GM19099 (cell line): ENCODE results near the gene CAPNS1.

Experiments
- POLR2A ChIP-seq: IDR thresholded peaks from 3 replicates; pipeline ENCODE4 v1.6.1; 2011; ENCODE audit warnings: low read depth; ENCODE audit not compliant: insufficient read length; ENCODE audit errors: extremely low read depth

Gene CAPNS1

GRCh38 chr19:36139120-36139472 lies 770 bp upstream of the CAPNS1 start:
- no peak for TF ChIP-seq POLR2A

- no peak for TF ChIP-seq POLR2A
Observed at GRCh38 chr19:36140304-36141038, 605 bp downstream of the CAPNS1 start.

DNA sequence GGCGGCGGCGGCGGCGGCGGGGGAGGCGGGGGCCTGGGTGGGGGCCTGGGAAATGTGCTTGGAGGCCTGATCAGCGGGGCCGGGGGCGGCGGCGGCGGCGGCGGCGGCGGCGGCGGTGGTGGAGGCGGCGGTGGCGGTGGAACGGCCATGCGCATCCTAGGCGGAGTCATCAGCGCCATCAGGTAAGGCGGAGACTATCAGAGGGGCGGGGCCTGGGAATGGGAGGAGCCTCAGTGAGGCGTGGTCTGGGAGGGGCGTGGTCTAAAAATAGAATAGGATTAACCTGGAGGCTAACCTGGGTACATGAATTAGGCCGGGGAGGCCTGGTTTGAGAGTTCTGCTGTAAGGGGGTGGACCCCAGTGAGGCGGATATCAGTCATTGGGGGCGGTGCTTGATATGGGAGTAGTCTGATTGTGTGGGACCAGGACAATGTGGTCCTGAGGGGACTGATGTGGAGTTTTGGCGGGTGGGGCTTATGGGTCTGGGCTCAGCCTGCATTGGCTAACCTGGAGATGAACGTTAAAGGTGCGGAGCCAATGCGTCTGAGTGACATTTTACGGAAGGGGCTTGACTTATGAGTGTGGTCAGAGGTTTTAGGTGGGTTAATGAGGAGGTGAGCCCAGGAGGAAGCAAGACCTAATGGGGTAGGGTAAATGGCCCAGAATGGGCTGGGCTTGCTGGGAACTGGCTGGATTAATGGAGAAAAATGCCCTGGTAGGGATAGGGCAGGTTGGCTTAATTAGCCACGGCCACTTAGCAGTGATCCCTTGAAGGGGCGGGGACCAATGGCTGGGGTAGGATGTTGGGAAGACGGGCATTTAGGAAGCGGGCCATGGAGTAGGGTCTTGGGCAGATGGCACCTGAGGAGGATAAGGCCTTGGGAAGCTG lies 1.4 kb downstream of the CAPNS1 start:
- TF ChIP-seq POLR2A, result peak; percentile 22

DNA sequence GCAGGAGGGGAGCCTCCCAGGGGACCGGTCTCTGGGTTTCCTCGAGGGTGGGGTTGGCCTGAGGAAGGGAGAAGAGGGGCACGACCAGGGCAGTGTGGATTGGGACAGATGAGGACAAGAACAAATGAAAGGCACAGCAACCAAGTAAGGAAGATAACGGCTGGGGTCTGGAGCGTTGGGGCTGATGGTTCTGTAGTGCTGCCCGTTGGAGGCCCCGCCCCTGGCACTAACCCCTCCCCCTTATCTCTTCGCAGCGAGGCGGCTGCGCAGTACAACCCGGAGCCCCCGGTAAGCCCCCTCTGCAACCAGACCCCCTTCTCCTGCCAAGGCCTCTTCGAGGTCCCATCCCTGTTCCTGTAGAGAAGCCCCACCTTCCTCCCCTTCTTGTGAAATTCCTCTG lies 2.2 kb downstream of the CAPNS1 start:
- no peak for TF ChIP-seq POLR2A

GRCh38 chr19:36142496-36142895 lies 2.6 kb downstream of the CAPNS1 start:
- no peak for TF ChIP-seq POLR2A

GRCh38 chr19:36144624-36145023 lies 4.8 kb downstream of the CAPNS1 start:
- TF ChIP-seq POLR2A, result no peak

DNA sequence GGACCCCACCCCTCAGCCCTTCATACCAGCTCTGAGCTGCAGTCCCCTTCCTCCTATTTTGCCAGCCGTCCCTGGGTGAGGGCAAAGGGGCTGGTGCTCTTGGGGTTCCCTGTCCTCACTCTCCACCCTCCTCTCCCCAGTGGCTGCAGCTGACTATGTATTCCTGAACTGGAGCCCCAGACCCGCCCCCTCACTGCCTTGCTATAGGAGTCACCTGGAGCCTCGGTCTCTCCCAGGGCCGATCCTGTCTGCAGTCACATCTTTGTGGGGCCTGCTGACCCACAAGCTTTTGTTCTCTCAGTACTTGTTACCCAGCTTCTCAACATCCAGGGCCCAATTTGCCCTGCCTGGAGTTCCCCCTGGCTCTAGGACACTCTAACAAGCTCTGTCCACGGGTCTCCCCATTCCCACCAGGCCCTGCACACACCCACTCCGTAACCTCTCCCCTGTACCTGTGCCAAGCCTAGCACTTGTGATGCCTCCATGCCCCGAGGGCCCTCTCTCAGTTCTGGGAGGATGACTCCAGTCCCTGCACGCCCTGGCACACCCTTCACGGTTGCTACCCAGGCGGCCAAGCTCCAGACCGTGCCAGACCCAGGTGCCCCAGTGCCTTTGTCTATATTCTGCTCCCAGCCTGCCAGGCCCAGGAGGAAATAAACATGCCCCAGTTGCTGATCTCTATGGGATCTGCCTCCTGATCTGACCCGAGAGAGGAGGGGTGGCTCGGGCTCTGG lies 10.0 kb downstream of the CAPNS1 start:
- TF ChIP-seq POLR2A, result no peak

- no peak for TF ChIP-seq POLR2A
Observed at GRCh38 chr19:36150586-36150985, 10.7 kb downstream of the CAPNS1 start.

- TF ChIP-seq POLR2A, result no peak
Observed at GRCh38 chr19:36151144-36152018, 11.5 kb downstream of the CAPNS1 start.

GRCh38 chr19:36152019-36152351 lies 12.1 kb downstream of the CAPNS1 start:
- TF ChIP-seq POLR2A, result no peak

DNA sequence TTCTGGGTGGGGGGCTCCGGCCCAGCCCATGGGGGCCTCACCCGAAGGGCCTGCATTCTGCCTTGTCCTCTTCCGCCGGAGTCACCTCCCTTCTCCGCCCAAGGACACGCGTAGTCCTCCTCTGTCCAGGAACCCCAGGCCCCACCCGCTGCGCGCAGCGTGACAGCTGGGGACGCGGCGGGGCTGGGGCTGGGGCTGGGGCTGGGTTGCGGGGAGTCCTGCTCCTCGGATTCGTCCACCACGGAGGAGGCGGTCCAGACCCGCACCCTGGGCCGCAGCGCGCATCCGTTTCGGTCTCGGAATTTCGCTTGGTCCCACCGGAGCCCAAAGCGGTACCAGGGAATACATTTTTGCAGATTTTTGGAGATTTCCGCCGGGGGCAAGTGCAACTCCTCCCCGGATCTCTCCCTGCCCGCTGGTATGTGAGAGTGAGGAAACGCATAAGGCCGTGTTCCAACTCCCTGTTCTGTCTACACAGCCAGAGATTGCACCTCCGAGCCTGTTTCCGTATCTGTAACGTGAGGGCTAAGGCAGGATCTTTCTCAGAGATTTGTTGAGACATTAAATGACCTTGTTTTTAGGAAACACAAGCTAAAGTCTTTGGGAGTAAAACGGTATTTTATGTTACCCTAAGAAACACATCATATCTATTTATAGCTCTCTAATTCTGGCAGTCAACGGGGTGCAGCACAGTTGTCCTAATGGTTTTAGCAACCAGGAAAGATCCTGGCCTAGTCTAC lies 12.7 kb downstream of the CAPNS1 start, which contains the start of gene COX7A1:
Gene COX7A1 (minus strand): TSS at position 96 of the 740 bp plus-strand sequence. CDS start 40 bp downstream, at position 56.
- TF ChIP-seq POLR2A, result no peak

DNA sequence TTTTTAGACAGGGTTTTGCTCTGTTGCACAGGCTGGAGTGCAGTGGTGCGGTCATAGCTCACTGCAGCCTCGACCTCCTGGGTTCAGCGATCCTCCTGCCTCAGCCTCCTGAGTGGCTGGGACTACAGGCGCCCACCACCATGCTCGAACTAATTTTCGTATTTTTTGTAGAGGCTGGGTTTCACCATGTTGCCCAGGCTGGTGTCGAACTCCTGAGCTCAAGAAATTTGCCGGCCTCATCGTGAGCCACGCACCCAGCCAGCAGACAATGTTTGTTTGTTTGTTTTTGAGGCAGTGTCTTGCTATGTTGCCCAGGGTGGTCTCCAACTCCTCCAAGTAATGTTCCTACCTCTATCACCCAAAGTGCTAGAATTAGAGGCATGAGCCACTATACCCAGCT lies 13.3 kb downstream of the CAPNS1 start:
- TF ChIP-seq POLR2A, result no peak

- no peak for TF ChIP-seq POLR2A
Observed at GRCh38 chr19:36160821-36161596, 21.1 kb downstream of the CAPNS1 start.

GRCh38 chr19:36163813-36164212 lies 23.9 kb downstream of the CAPNS1 start:
- TF ChIP-seq POLR2A, result no peak
